Omental fat pad (tissue), 4 donors: ENCODE data around the gene OXNAD1. TPM values are rescaled to one million over a fixed set of nuclear protein-coding genes. Genes with fewer than 3 reads are reported as not detected.

Experiments used
- ATAC-seq: fragments of 150-250 bp; one replicate; pipeline ENCODE4 v1.9.1; 2016; ENCODE audit warnings: mild to moderate bottlenecking, moderate library complexity; ENCODE audit not compliant: low FRiP score
- DNase-seq: peaks from one replicate; pipeline ENCODE4 v3.0.0-alpha.2; 2019; ENCODE audit warnings: low spot score
- total RNA-seq, 4 donors: library from RNA; depleted of rRNA; stranded (reverse); fragments of >200 nt; gene quantifications; one replicate each; pipeline ENCODE4 v1.1.0, GENCODE V29; 2016
- TF ChIP-seq, protein P1 (sequence below), 3 donors: fragments of 450-650 bp; IDR thresholded peaks; one replicate each; pipeline ENCODE4 v1.5.1; 2016 to 2017; ENCODE audit warnings: antibody characterized with exemption in 3 of 3, mild to moderate bottlenecking in 3 of 3, moderate library complexity in 2 of 3

The OXNAD1 gene
- total RNA-seq, 4 donors from 2014 or later, result 13.7 to 21.3 (median 15.2) TPM

GRCh38 chr3:16258177-16258576 is 6.8 kb upstream of the OXNAD1 start:
- DNase-seq (no peak), ATAC-seq (no peak)
- TF ChIP-seq, protein P1, sequence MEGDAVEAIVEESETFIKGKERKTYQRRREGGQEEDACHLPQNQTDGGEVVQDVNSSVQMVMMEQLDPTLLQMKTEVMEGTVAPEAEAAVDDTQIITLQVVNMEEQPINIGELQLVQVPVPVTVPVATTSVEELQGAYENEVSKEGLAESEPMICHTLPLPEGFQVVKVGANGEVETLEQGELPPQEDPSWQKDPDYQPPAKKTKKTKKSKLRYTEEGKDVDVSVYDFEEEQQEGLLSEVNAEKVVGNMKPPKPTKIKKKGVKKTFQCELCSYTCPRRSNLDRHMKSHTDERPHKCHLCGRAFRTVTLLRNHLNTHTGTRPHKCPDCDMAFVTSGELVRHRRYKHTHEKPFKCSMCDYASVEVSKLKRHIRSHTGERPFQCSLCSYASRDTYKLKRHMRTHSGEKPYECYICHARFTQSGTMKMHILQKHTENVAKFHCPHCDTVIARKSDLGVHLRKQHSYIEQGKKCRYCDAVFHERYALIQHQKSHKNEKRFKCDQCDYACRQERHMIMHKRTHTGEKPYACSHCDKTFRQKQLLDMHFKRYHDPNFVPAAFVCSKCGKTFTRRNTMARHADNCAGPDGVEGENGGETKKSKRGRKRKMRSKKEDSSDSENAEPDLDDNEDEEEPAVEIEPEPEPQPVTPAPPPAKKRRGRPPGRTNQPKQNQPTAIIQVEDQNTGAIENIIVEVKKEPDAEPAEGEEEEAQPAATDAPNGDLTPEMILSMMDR (IDR thresholded peaks at IDR 0.05), result no peak

DNA sequence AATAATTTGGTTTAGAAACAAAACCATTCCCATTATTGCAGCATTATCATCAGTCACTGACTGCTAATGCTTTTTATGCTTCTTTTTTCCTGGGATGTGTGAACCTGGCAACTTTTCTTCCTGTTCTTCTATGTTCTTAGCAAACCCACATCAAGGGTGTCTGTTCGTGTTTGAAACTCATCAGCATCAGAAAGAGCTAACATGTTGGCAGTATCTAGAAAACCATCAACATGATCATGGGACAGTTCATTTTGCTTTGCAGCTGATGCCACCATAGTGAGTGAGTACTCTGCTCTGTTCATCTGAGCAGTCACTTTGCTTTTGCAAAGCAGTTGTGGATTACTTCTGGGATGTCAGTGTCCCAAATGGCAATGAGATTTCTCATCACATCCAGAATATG is 6.1 kb upstream of the OXNAD1 start:
- no peak for DNase-seq
- ATAC-seq, result no peak
- TF ChIP-seq, protein P1 (IDR thresholded peaks at IDR 0.05), result no peak

DNA sequence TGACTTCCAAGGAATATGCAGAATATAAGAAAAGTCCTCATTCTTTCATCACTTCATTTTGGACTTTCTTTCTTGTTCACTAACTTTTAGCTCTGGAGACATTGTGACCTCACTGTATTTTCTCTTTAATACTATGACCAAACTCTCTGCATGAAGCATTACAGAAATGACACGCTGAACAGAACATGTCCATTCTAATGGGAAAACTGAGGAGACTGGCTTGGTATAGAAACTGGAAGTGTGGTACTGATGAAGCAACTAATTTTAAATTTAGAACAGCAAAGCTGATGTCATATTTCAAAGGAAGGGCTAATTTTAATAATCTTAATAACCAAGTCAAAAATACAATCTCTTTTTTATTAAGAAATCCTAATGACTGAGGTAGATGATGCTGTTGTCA is 5.0 kb upstream of the OXNAD1 start:
- ATAC-seq, result no peak
- DNase-seq, result no peak
- TF ChIP-seq, protein P1 (IDR thresholded peaks at IDR 0.05), result no peak

DNA sequence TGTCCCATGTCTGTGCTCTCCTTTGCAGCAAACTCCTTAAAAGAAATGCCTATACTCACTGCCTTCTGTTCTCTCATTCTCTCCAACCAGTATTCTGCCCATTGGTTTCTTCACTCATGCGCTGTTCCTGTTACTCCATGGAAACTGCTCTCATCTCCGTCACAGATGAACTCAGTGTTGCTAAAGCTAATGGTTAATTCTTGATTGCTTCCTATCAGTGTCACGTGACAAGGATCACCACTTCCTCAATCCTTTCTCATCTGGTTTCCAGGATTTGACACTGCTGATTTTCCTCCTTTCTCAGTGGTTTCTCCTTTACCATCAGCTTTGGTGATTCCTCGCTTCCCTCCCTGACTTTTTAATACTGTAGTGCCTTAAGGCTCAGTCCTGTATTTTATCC is 2.8 kb upstream of the OXNAD1 start:
- DNase-seq, result no peak
- TF ChIP-seq, protein P1 (IDR thresholded peaks at IDR 0.05), result no peak
- ATAC-seq, result no peak

- DNase-seq, result no peak
- peak; percentile 77 for ATAC-seq
- TF ChIP-seq, protein P1 (IDR thresholded peaks at IDR 0.05), result no peak
Observed at GRCh38 chr3:16264174-16264707, 771 bp upstream of the OXNAD1 start.

DNA sequence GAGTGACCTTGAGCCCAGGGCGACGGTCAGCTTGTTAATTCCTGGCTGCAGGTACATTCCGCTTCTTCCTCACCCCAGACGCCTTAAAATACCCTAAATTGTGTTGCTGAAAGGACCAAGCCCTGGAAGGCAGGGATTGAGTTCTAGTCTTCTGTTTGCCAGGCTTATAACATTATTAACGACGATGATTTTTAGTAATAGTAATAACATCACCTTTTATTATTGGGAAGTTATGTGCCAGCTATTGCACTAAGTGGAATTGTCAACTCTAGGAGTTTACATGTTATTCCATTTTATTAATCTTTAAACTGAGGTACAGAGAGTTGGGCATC is 409 bp downstream of the OXNAD1 start:
- TF ChIP-seq, protein P1 (IDR thresholded peaks at IDR 0.05), result no peak
- DNase-seq, result no peak
- no peak for ATAC-seq

- DNase-seq (no peak), ATAC-seq (no peak)
- TF ChIP-seq, protein P1 (IDR thresholded peaks at IDR 0.05), result no peak
Observed at GRCh38 chr3:16266714-16267113, 1.7 kb downstream of the OXNAD1 start.
